ENCODE measurements around the gene NSUN7.
"Not testable (repeated sequence)": the region's sequence is repeated elsewhere in the genome, so short reads cannot be mapped to it uniquely, and the experiment has no call there.

Gene NSUN7, protein sequence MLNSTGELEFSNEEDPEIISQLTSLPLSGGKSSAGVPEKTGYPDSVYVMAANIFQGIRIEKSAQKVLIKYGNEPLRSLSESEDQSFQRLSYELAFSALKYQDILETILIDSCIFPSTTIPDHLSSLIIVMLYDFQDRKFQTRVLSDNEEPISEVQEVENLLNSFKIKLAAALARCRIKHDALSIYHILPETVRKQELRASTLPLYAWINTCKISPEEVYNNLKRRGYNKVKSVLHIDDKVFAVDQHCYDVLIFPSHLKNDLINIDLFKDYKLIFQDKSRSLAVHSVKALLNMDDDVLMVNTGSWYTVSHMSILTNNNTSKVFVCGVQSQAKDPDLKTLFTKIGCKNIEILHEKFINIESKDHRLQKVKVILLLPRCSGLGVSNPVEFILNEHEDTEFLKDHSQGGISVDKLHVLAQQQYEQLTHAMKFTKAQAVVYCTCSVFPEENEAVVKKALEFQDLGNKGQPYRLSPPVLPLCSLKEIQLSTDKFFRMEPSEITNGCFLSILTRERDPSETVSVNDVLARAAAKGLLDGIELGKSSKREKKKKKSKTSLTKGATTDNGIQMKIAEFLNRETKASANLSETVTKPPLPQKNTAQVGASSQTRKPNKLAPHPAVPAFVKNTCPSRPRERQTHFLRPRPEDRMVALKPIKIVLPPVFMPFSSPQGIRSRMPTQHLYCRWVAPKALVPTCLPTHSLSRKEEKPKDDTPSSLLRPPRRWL

DNA sequence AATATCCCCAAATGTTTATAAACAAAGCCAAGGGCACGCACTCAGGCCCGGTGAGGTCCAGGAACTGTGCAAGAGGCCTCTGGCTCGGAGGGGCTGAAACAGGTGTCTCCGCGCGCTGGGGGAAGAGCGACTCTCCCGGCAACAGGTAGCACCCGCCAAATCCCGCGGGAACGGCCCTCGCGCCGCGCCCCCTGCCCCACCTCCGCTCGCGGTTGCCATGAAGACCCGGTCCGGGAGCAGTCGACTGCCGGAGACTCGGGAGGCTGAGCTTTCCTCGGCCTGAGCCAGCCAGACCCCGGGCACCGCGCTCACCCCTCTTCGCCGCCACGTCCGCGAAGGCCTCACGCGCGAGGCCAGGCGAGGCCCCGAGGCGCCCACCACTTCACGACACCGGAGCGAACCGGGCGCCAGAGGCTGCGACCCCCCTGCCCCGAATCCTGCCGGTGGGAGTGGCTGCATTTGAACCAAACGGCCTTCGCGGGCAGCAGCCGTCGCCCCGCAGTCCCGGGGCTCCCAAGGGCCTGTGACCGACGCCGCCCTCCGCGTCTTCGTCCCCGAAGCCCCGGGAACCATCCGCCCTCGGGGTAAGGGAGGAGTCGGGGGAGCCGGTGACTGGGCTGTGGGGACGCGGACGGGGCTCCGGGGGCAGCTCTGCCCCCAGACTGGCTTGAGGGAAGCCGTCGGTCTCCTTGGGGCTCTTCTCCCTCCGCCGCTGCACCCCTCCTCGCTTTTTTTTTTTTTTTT lies at the start of gene NSUN7:
Gene NSUN7, plus strand, starts transcription at position 239 of the 744 bp plus-strand sequence. CDS start 739 bp downstream, outside the sequence.
- peak in 1 of 2 donors; percentile 6 for DNase-seq (ENCODE audit: low read depth in 2 of 2)

DNA sequence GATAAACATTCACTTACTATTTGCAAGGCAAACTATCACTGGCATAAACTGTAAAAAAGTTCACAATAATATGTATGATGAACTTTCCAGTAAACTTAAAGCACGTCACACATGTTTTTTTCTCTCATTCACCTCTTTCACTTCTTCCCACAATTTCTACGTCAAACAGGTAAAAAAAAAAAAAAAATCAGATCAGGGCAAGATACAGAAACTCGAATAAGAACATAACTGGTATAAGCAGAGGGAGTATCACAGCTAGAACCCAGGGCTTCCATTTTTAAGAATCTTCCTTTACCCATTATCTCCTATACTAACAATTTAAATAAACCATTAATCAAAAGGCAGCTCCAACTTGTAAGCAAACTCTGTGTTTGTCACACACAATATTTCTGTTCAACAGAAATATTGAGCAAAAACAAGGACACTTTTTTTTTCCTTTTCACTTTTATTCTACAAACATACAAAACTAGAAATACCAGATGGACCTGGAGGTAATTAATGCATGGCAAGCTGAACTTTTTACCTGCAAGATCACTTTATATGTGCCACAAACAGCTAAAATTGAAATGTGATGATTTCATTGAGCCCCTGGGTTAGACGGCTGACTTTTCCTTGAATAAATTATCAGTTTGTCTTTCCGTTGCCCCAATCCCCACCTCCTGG lies 47.5 kb upstream of the NSUN7 start:
- DNase-seq (ENCODE audit: low read depth in 2 of 2), result no peak

DNA sequence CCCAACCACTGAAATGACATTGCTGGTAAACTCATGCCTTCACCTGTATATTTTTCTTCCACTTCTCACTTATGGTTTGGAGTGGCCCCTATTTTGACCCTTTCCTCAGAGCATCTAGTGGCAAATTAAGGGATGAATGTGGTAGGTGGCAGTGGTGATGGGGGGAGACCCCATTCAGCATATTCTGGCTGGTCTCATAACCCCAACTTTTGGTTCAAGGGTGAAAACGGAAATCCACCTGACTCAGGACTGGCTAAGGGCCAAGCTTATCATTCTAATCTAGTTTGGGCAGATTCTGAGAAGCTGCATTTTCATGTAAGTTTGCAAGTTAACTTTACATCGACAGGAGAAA lies 47.0 kb upstream of the NSUN7 start:
- DNase-seq (ENCODE audit: low read depth in 2 of 2), result peak in 1 of 2 donors; percentile 45

DNA sequence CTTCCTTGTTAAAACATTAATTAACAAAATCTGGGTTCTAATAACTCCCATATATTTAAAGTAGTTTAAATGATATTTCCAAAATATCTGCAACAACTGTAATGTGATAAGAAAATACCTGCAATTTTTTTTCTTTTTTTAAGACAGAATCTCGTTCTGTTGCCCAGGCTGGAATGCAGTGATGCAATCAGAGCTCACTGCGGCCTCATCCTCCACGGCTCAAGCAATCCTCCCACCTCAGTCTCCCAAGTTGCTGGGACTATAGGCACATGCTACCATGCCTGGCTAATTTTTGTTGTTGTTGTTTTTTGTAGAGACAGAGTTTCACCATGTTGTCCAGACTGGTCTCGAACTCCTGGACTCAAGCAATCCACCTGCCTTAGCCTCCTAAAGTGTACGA lies 45.7 kb upstream of the NSUN7 start:
- DNase-seq (ENCODE audit: low read depth in 2 of 2), result no peak

DNA sequence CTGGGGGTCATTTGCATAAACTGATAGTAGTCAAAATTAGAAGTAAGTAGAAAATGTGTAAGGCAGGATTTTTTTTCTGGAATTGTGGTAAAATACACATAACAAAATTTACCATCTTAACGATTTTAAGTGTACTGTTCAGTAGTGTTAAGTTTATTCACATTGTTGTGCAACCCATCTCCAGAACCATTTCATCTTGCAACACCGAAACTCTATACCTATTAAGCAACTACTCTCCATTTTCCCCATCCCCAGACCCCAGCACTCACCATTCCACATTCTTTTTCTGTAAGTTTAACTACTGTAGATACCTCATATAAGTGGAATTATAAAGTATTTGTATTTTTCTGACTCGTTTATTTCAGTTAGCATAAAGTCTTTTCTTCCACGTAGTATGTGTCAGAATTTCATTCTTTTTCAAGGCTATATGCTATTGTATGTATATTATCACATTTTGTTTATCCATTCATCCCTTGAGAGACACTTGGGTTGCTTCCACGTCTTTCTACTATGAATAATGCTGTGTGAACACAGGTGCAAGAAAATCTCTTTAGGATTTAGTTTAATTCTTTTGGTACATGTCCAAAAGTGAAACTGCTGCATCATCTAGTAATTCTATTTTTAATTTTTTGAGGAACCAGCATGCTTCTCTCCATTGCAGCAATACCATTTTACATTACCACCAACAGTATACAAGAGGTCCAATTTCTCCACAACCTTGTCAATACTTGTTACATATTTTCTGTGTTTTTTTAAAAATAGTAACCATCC lies 39.1 kb upstream of the NSUN7 start:
- no peak for DNase-seq (ENCODE audit: low read depth in 2 of 2)

GRCh38 chr4:40713001-40713400 lies 36.8 kb upstream of the NSUN7 start:
- DNase-seq (ENCODE audit: low read depth in 2 of 2), result not testable (repeated sequence)

GRCh38 chr4:40713798-40714197 lies 36.0 kb upstream of the NSUN7 start:
- no peak for DNase-seq (ENCODE audit: low read depth in 2 of 2)

DNA sequence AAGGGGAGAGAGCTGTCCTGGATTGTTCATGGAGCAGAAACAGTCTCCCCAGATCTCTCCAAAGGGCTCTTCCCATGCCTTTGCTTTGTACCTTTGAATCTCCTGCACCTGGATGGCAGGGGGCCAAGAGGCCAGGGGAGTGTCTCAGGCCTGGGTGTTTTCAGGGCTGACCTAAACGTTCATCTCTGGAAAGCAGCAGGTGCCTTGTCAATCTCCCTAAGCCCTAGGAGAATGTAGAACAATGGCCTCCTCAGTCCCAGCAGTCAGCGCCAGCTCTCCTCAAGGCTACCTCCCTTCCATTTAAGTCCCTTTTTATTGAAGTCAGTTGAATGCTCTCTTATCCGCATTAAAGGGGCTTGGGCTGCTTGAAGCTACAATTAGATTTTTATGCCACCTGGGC lies 31.2 kb upstream of the NSUN7 start:
- DNase-seq (ENCODE audit: low read depth in 2 of 2), result no peak

- DNase-seq (ENCODE audit: low read depth in 2 of 2), result no peak
Measured at GRCh38 chr4:40719008-40719623, 30.6 kb upstream of the NSUN7 start.

DNA sequence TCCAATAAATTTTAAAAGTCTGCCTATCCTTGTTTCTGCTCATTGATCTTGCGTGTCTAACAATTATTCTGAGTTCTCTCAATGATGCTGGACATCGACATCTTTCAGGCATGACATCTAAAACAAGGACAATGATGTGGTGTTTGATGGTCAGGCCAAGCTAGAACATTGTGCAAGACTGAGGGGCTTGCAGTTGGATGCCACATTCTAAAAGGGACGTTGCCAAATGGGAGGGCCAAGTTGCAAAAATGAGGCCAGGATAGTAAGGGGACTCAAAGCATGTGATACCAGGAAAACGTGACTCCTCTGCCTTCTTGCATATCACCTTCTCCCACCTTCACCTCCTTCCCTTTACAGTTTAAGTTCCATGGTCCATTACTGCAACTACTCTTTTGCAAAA lies 29.4 kb upstream of the NSUN7 start:
- DNase-seq (ENCODE audit: low read depth in 2 of 2), result no peak

DNA sequence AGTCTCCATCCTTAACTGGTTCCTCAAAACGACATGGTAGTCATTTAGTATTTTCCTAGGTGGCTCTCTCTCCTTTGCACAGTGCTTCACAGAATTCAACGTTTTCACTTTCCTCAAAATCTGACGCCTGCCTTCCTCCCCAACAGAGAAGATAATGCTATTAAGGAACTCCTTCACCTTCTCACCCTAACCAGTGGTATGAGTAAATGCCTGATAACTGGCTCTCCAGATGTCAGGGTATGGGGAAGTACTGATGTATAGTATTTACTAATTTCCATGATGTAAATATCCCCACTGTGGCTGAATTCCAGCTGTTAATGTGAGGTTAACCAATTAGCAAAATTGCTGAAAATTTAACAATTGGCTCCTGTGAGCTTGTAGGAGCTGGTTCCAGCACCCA lies 28.8 kb upstream of the NSUN7 start:
- no peak for DNase-seq (ENCODE audit: low read depth in 2 of 2)

DNA sequence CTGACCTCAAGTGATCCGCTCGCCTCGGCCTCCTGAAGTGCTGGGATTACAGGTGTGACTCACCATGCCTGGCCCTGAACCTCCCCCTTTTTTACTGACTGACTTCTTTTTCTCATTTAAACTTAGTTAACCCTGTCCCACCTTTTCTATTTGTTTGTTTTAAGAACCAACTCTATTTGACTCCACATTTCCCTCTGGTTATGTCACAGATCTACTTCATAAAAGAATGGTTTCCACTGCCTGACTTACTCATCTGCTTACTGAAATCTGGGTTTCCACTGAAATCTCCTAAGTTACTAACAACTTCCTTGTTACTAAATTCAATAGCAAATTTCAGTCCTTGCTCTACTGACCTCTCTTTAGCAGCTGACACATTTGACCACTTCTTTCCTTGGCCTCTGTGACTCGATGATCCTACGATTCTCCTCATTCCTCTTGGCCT lies 28.0 kb upstream of the NSUN7 start:
- DNase-seq (ENCODE audit: low read depth in 2 of 2), result no peak

DNA sequence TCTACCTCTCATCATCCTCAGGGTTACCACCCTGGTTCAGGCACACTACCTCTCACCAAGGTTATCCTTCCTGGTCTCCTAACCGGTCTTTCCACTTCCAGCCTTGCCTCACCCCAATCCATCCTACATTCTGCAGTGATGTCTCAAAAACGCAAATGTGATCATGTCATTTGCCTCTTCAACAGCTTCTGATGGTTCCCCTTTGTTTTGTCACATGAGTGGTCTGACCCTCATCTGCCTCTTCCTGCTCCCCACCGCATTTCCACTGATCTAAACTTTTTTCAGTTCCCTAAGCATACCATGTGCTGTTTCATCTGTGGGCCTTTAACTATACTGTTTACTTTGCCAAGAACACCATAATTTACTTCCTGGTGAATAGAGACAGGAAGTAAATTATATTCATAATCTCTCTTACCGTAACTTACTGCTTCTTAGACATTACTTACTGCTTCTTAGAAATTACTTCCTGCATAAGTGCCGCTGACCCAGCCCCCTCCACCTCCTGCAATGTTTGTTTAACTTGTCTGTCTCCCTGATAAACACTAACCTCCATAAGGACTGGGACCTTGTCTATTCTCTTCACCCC lies 27.1 kb upstream of the NSUN7 start:
- no peak for DNase-seq (ENCODE audit: low read depth in 2 of 2)

DNA sequence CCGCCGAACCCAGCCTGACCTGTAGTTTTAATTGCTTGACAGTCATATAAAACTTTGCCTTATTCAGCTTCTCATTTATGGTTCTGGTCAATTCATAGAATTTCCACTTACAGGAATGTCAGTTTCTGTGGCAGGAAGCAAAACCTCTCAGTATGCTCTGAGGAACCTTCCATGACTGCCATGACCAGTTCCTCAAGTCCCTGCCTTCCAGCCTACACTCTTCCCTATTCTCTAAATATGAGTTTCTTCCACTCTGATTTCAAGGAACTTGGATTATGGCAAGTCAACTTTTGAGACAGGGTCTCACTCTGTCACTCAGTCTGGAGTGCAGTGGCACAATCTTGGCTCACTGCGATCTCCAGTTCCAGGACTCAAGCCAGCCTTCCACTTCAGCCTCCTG lies 26.0 kb upstream of the NSUN7 start:
- no peak for DNase-seq (ENCODE audit: low read depth in 2 of 2)

GRCh38 chr4:40728333-40728732 lies 21.4 kb upstream of the NSUN7 start:
- no peak for DNase-seq (ENCODE audit: low read depth in 2 of 2)

DNA sequence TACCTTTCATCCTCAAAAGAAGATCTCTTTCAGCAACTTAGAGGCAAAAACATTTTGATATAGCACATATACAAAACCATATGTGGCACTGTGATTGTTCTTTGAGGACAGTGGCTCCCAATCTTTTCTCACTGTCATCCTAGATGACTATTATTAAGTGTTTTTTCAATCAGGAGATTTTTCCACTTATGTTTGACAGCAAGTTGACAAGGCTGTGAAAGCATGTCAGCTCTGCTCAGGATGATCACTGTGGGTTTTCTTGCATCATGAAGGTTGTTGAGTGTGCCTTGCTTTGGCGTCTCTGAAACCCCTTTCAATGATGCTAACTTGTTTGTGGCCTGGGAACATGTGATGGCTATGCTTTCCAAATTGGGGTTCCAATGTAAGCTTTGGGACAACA lies 20.2 kb upstream of the NSUN7 start:
- no peak for DNase-seq (ENCODE audit: low read depth in 2 of 2)

DNA sequence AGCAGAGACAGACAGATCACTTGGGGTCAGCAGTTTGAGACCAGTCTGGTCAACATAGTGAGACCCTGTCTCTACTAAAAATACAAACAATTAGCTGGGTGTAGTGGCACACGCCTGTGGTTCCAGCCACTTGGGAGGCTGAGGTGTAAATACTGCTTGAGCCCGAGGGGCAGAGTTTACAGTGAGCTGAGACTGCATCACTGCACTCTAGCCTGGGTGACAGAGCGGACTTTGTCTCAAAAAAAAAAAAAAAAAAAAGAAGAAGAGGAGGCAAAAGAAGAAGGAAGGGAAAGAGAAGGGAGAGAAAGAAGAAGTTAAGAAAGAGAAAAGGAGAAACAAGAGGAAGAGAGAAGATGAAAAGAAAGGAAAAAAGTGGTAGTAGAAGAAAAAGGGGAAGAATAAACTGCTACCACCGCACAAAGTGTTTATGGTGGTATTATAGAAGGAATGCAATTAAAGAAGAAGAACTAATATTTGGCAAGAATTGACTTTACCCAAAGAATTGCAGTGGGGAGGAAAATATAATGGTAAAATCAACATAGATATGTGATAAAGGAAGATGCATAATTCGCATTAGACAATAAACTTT lies 19.6 kb upstream of the NSUN7 start:
- DNase-seq (ENCODE audit: low read depth in 2 of 2), result no peak

- no peak for DNase-seq (ENCODE audit: low read depth in 2 of 2)
Measured at GRCh38 chr4:40731361-40731760, 18.4 kb upstream of the NSUN7 start.

DNA sequence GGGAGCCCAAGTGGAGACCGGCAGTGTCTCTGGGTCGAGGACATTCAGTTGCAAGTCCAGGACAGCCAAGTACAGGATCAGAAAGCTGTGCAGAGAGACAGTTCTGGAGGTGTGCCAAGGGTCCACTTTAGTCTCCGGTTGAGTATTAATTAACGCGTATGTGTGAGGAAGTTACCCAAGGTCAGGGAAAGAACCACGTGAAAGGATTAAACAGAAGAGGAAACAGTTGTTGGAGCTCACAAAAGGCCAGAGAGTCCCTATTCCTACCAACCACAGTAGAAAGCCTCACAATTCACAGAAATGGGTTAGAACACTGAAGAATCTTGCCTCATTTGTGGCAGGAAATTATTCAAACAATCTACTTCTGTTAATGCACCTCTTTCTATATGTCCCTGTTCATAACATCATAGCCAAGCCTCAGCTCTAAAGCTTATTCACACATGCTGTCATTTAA lies 17.9 kb upstream of the NSUN7 start:
- DNase-seq (ENCODE audit: low read depth in 2 of 2), result no peak

- no peak for DNase-seq (ENCODE audit: low read depth in 2 of 2)
Measured at GRCh38 chr4:40733752-40734151, 16.0 kb upstream of the NSUN7 start.
